HG03342 (cell line): ENCODE results near the gene ODC1.
A peak's percentile ranks its signal among the peaks of the same experiment; 100 is the strongest.

Experiments
- ATAC-seq: cut with Tn5 transposase; IDR thresholded peaks from one replicate; pipeline ENCODE4 v1.9.1; 2021; ENCODE audit warnings: mild to moderate bottlenecking, moderate library complexity; ENCODE audit not compliant: unreplicated experiment

The ODC1 gene

GRCh38 chr2:10435820-10436204, 12.3 kb downstream of the ODC1 start:
- ATAC-seq, result no peak

- peak; percentile 61 for ATAC-seq
Observed at GRCh38 chr2:10434886-10435819, 13.0 kb downstream of the ODC1 start.

- ATAC-seq, result no peak
Observed at GRCh38 chr2:10433947-10434885, 13.9 kb downstream of the ODC1 start.

- no peak for ATAC-seq
Observed at GRCh38 chr2:10433264-10433946, 14.7 kb downstream of the ODC1 start.

GRCh38 chr2:10432311-10433181, 15.6 kb downstream of the ODC1 start:
- ATAC-seq, result no peak

- ATAC-seq, result no peak
Observed at GRCh38 chr2:10431797-10432196, 16.3 kb downstream of the ODC1 start.

GRCh38 chr2:10430886-10431622, 17.1 kb downstream of the ODC1 start:
- no peak for ATAC-seq

GRCh38 chr2:10428924-10429323, 19.2 kb downstream of the ODC1 start:
- no peak for ATAC-seq

- ATAC-seq, result no peak
Observed at GRCh38 chr2:10428355-10428754, 19.8 kb downstream of the ODC1 start.

GRCh38 chr2:10427618-10427949, 20.5 kb downstream of the ODC1 start:
- no peak for ATAC-seq

- ATAC-seq, result no peak
Observed at GRCh38 chr2:10426726-10427617, 21.2 kb downstream of the ODC1 start.

- no peak for ATAC-seq
Observed at GRCh38 chr2:10425699-10426098, 22.4 kb downstream of the ODC1 start.

GRCh38 chr2:10424916-10425505, 23.1 kb downstream of the ODC1 start:
- no peak for ATAC-seq

- ATAC-seq, result no peak
Observed at GRCh38 chr2:10424051-10424450, 24.1 kb downstream of the ODC1 start.

- ATAC-seq, result no peak
Observed at GRCh38 chr2:10423400-10423774, 24.7 kb downstream of the ODC1 start.

- no peak for ATAC-seq
Observed at GRCh38 chr2:10422732-10423399, 25.3 kb downstream of the ODC1 start.

- ATAC-seq, result no peak
Observed at GRCh38 chr2:10422251-10422650, 25.9 kb downstream of the ODC1 start.
